ENCODE results near the gene GAL3ST2.
"Not testable (repeated sequence)": the region's sequence is repeated elsewhere in the genome, so short reads cannot be mapped to it uniquely, and the experiment has no call there.

The GAL3ST2 gene

GRCh38 chr2:241816431-241817121, 40.0 kb downstream of the GAL3ST2 start:
- peaks cover 15 to 37% of the 10 kb centered on the region in 2 donors for H3K27me3 Mint-ChIP-seq
- H3K4me3 Mint-ChIP-seq, result no peak overlapping the region
- H3K27ac Mint-ChIP-seq, result peak overlapping the region; percentile 69
- peaks cover 0 to 2% of the 10 kb centered on the region in 2 donors for H3K36me3 Mint-ChIP-seq
- peaks cover 0 to 2% of the 10 kb centered on the region in 2 donors for H3K9me3 Mint-ChIP-seq
- ATAC-seq (replicated peaks) (no peak), DNase-seq (no peak)
- H3K4me1 Mint-ChIP-seq, result peaks cover 29 to 32% of the 10 kb centered on the region in 2 donors

GRCh38 chr2:241817126-241817820, 40.7 kb downstream of the GAL3ST2 start:
- ATAC-seq (replicated peaks), result no peak

GRCh38 chr2:241817821-241818215, 41.2 kb downstream of the GAL3ST2 start:
- DNase-seq; ATAC-seq (replicated peaks); H3K36me3 Mint-ChIP-seq; H3K9me3 Mint-ChIP-seq: not testable (repeated sequence)
- peak overlapping the region; percentile 69 for H3K27ac Mint-ChIP-seq
- H3K4me3 Mint-ChIP-seq, result peak overlapping the region; percentile 3 to 44
- peaks cover 31 to 35% of the 10 kb centered on the region in 2 donors for H3K4me1 Mint-ChIP-seq
- peaks cover 23 to 45% of the 10 kb centered on the region in 2 donors for H3K27me3 Mint-ChIP-seq

More at GRCh38 chr2:241817126-241817820, 40.7 kb downstream of the GAL3ST2 start:
- Mint-ChIP-seq H3K27me3 (peaks cover 18 to 40% of the 10 kb centered on the region in 2 donors), H3K4me1 (peaks cover 31 to 32% of the 10 kb centered on the region in 2 donors), H3K9me3 (peaks cover 0 to 2% of the 10 kb centered on the region in 2 donors), H3K4me3 (peak overlapping the region; percentile 3 to 44), H3K27ac (peak overlapping the region; percentile 69), H3K36me3 (peaks cover 0 to 2% of the 10 kb centered on the region in 2 donors)
- no peak for DNase-seq

DNA sequence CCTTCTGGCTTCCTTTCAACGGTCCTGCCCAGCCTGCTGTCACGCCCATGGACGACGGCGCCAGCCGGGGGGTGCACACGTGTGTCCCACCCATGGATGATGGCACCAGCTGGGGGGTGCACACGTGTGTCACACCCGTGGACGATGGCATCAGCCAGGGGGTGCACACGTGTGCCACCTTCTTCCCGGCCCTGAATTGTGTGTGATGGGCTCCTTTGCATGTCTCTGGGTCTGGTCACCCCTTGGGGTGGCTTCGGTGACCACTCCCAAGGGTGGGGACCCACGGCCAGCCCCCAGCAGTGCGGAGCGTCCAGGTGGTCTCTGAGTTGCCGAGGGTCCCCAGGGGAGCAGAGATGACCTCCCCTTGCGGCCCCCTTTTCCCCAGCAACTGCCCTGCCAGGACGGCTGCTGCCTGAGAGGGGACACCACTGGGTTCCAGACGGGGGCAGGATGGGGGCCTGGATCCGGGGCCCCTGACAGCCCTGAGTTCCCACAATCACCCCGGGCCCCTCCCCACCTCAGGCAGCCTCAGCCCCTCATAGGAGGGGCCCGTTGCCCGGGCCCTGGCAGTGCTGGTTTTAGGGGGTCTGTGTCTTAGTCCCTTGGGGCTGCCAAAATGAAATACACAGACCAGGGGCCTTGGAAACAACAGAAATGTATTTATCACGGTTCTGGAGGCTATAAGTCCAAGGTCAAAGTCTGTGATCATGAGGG, 41.8 kb downstream of the GAL3ST2 start:
- Mint-ChIP-seq H3K9me3 (peaks cover 2 to 5% of the 10 kb centered on the region in 2 donors), H3K36me3 (peaks cover 2 to 6% of the 10 kb centered on the region in 2 donors), H3K4me1 (peaks cover 31 to 35% of the 10 kb centered on the region in 2 donors)

GRCh38 chr2:241818943-241819270, 42.3 kb downstream of the GAL3ST2 start:
- peak overlapping the region; percentile 42 for H3K27ac Mint-ChIP-seq
- peaks cover 34 to 55% of the 10 kb centered on the region in 2 donors for H3K27me3 Mint-ChIP-seq

More for the DNA sequence above, 41.8 kb downstream of the GAL3ST2 start:
- H3K27ac Mint-ChIP-seq, result peak overlapping the region; percentile 25
- DNase-seq (no peak), ATAC-seq (replicated peaks) (no peak)
- H3K27me3 Mint-ChIP-seq, result peaks cover 29 to 50% of the 10 kb centered on the region in 2 donors
- H3K4me3 Mint-ChIP-seq, result no peak overlapping the region

GRCh38 chr2:241819947-241820624, 43.5 kb downstream of the GAL3ST2 start:
- H3K9me3 Mint-ChIP-seq; H3K27ac Mint-ChIP-seq; DNase-seq; H3K4me3 Mint-ChIP-seq; ATAC-seq (replicated peaks): not testable (repeated sequence)
- H3K27me3 Mint-ChIP-seq, result peaks cover 41 to 53% of the 10 kb centered on the region in 2 donors
- peaks cover 23 to 37% of the 10 kb centered on the region in 2 donors for H3K4me1 Mint-ChIP-seq
- peaks cover 0 to 11% of the 10 kb centered on the region in 2 donors for H3K36me3 Mint-ChIP-seq

More at GRCh38 chr2:241818943-241819270, 42.3 kb downstream of the GAL3ST2 start:
- Mint-ChIP-seq H3K4me3 (no peak overlapping the region), H3K4me1 (peaks cover 29 to 36% of the 10 kb centered on the region in 2 donors), H3K36me3 (peaks cover 1 to 10% of the 10 kb centered on the region in 2 donors), H3K9me3 (peaks cover 5 to 10% of the 10 kb centered on the region in 2 donors)
- DNase-seq (no peak), ATAC-seq (replicated peaks) (no peak)

GRCh38 chr2:241820625-241821384, 44.2 kb downstream of the GAL3ST2 start:
- DNase-seq (no peak), ATAC-seq (replicated peaks) (no peak)
- peaks cover 4 to 10% of the 10 kb centered on the region in 2 donors for H3K9me3 Mint-ChIP-seq
- H3K4me3 Mint-ChIP-seq, result no peak overlapping the region
- peaks cover 19 to 33% of the 10 kb centered on the region in 2 donors for H3K4me1 Mint-ChIP-seq
- H3K27me3 Mint-ChIP-seq, result peaks cover 41 to 51% of the 10 kb centered on the region in 2 donors
- H3K27ac Mint-ChIP-seq, result no peak overlapping the region
- H3K36me3 Mint-ChIP-seq, result peaks cover 0 to 15% of the 10 kb centered on the region in 2 donors

GRCh38 chr2:241821460-241822263, 45.0 kb downstream of the GAL3ST2 start:
- DNase-seq (no peak), ATAC-seq (replicated peaks) (no peak)
- Mint-ChIP-seq H3K4me1 (peaks cover 19 to 33% of the 10 kb centered on the region in 2 donors), H3K4me3 (peak overlapping the region in 1 of 2 donors; percentile 39), H3K36me3 (peaks cover 6 to 15% of the 10 kb centered on the region in 2 donors), H3K27ac (no peak overlapping the region), H3K27me3 (peaks cover 45 to 58% of the 10 kb centered on the region in 2 donors), H3K9me3 (peaks cover 9 to 13% of the 10 kb centered on the region in 2 donors)

DNA sequence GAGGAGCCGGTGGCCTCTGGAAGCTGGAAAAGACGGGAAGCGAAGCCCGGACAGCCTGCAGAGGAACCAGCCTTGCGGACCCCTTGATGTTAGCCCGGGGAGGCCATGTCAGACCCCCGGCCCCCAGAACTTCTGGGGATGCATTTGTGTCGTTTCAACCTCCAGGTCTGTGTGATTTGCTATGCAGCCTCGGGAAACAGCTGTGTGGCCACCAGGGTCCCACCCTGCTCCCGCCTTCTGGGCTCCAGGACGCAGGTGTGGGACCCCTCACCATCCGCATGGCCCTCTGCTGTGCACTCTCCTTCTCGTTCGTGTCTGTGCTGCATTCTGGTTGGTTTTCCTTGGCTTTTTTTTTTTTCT, 45.6 kb downstream of the GAL3ST2 start:
- H3K4me1 Mint-ChIP-seq, result peaks cover 17 to 32% of the 10 kb centered on the region in 2 donors
- ATAC-seq (replicated peaks), result no peak
- peak overlapping the region; percentile 91 for H3K27ac Mint-ChIP-seq
- no peak for DNase-seq
- peaks cover 6 to 15% of the 10 kb centered on the region in 2 donors for H3K36me3 Mint-ChIP-seq
- peak overlapping the region in 1 of 2 donors; percentile 53 for H3K4me3 Mint-ChIP-seq
- peaks cover 50 to 56% of the 10 kb centered on the region in 2 donors for H3K27me3 Mint-ChIP-seq
- peaks cover 11 to 19% of the 10 kb centered on the region in 2 donors for H3K9me3 Mint-ChIP-seq

- Mint-ChIP-seq H3K4me3 (peak overlapping the region in 1 of 2 donors; percentile 36), H3K36me3 (peaks cover 6 to 15% of the 10 kb centered on the region in 2 donors), H3K4me1 (peaks cover 6 to 24% of the 10 kb centered on the region in 2 donors), H3K27me3 (peaks cover 49 to 59% of the 10 kb centered on the region in 2 donors), H3K9me3 (peaks cover 15 to 29% of the 10 kb centered on the region in 2 donors), H3K27ac (peak overlapping the region; percentile 88)
- not testable (repeated sequence) for DNase-seq; ATAC-seq (replicated peaks)
Observed at GRCh38 chr2:241823531-241824437, 47.2 kb downstream of the GAL3ST2 start.

DNA sequence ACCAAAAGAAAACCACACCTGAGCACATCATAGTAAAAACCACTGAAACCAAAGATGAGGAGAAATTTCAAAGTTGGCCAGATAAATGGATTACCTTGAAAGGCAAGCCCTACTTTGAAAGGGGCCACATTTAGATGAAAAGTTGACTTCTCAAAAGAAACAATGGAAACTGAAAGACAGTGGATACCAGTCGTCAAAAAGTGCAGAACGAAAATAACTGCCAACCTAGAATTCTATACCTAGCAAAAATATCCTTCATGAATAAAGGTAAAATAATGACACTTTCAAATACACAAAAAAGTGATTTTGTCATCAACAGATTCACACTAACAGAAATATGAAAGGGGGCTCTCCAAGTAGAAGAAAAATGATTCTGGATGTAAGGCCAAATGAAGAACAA, 50.8 kb downstream of the GAL3ST2 start:
- H3K36me3 Mint-ChIP-seq, result peaks cover 6 to 15% of the 10 kb centered on the region in 2 donors
- H3K4me1 Mint-ChIP-seq, result peaks cover 0 to 13% of the 10 kb centered on the region in 2 donors
- peaks cover 15 to 29% of the 10 kb centered on the region in 2 donors for H3K9me3 Mint-ChIP-seq
- H3K27me3 Mint-ChIP-seq, result peaks cover 44 to 56% of the 10 kb centered on the region in 2 donors
- H3K27ac Mint-ChIP-seq, result no peak overlapping the region
- no peak overlapping the region for H3K4me3 Mint-ChIP-seq
- ATAC-seq (replicated peaks) (no peak), DNase-seq (no peak)
